GM12864 (cell line): Measurements from ENCODE around the gene RAB5A.
A peak's percentile ranks its signal among the peaks of the same experiment; 100 is the strongest.
"Not testable (repeated sequence)": the region's sequence is repeated elsewhere in the genome, so short reads cannot be mapped to it uniquely, and the experiment has no call there.

ENCODE experiments used
- DNase-seq: peaks from one replicate; pipeline ENCODE4 v3.0.0-alpha.2; 2011; ENCODE audit warnings: low read depth
- H3K4me3 ChIP-seq: 2 replicates; pipeline ENCODE4 v1.5.1; 2011; ENCODE audit warnings: mild to moderate bottlenecking, low read depth, low read length, control low read depth
- TF ChIP-seq, protein P1 (sequence below): IDR thresholded peaks from 2 replicates; pipeline ENCODE4 v1.5.1; 2011; ENCODE audit warnings: low read depth, mild to moderate bottlenecking, moderate library complexity, low read length, control low read depth, inconsistent platforms; ENCODE audit errors: missing control alignments

RAB5A gene, protein sequence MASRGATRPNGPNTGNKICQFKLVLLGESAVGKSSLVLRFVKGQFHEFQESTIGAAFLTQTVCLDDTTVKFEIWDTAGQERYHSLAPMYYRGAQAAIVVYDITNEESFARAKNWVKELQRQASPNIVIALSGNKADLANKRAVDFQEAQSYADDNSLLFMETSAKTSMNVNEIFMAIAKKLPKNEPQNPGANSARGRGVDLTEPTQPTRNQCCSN

DNA sequence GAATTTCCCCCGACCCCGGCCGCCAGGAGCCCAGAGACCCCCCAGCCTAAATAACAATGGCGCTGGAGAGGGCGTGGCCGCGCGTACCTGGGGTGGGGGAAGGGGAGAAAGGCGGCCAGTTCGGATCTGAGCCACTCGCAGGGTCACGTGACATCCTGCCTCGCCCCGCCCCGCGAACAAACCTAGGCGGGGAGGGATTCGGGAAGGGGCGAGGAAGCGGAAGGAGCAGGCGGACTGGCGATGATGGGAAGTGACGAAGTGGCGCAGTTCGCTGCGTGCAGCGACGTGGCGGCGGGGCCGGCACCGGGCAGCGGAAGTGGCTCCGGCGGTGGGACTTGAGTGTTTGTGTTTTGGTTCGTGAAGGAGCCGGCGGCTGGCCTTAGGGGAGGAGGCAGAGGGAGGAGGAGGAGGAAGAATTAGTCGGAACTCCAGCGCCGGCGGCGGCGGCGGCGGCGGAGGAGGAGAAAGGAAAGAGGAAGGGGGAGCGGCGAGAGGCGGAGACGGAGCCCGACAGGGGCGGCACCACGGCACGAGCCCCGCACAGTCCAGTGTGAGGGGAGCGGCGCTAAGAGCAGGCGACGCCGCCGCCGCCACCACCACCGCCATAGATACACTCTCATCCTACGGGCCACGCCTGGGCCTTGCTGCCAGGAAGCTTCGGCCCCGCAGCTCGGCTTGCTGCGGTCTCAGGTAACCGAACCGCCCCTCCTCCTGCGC lies at the start of gene RAB5A:
Gene RAB5A (plus strand): TSS at position 266 of the 717 bp plus-strand sequence. CDS start 3,802 bp downstream, outside the sequence.
- peak within 1 kb of the TSS; percentile 78 for H3K4me3 ChIP-seq
- peak; percentile 95 for DNase-seq
- TF ChIP-seq, protein P1, sequence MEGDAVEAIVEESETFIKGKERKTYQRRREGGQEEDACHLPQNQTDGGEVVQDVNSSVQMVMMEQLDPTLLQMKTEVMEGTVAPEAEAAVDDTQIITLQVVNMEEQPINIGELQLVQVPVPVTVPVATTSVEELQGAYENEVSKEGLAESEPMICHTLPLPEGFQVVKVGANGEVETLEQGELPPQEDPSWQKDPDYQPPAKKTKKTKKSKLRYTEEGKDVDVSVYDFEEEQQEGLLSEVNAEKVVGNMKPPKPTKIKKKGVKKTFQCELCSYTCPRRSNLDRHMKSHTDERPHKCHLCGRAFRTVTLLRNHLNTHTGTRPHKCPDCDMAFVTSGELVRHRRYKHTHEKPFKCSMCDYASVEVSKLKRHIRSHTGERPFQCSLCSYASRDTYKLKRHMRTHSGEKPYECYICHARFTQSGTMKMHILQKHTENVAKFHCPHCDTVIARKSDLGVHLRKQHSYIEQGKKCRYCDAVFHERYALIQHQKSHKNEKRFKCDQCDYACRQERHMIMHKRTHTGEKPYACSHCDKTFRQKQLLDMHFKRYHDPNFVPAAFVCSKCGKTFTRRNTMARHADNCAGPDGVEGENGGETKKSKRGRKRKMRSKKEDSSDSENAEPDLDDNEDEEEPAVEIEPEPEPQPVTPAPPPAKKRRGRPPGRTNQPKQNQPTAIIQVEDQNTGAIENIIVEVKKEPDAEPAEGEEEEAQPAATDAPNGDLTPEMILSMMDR, result no peak

DNA sequence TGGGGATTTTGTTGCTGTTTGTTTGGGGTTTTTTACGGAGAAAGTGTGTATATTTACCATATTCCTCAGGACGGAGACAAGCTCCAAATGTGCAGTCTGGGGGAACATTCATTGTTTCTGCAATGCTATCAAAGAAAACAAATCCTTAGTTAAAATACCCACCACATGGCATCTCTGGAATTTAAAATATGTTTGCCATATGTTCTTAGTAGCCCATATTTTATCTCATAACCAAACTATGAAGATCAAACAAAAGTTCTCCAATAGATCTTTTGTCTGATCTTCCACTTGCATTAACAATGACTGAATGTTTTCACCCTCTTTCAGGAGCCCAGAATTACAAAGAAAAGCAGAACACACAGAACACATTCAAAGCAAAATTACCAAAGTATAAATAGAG lies 48.2 kb upstream of the RAB5A start:
- no peak for DNase-seq
- TF ChIP-seq, protein P1, result no peak
- H3K4me3 ChIP-seq, result no peak overlapping the region

DNA sequence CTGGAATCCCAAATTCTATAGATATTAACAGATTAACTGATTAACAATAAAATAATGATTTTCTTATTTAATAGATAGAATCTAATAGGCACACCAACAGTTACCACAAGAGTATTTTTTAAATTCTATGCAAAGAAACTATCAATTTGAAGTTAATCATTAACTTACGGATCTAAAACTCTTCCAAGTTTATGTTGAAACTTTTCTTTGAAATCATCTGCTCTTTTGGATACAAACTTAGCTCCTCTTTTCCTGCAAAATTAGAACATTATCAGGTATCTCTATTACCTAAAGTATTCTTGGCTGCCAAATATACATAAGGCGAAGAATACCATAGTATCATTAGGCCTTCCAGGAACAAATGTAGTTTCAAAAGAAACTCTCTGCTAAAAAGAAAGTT lies 47.6 kb upstream of the RAB5A start:
- TF ChIP-seq, protein P1, result no peak
- no peak for DNase-seq
- no peak overlapping the region for H3K4me3 ChIP-seq

DNA sequence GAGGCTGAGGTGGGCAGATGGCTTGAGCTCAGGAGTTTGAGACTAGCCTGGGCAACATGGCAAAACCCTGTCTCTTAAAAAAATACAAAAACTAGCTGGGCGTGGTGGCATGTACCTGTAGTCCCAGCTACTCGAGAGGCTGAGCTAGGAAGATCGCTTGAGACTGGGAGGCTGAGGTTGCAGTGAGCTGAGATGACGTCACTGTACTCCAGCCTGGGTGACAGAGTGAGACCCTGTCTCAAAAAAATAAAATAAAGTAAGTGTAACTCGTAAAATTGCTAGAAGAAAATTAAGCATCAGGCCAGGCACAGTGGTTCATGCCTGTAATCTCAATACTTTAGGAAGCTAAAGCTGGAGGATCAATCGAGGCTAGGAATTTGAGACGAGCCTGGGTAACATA lies 47.1 kb upstream of the RAB5A start:
- DNase-seq, H3K4me3 ChIP-seq: not testable (repeated sequence)

DNA sequence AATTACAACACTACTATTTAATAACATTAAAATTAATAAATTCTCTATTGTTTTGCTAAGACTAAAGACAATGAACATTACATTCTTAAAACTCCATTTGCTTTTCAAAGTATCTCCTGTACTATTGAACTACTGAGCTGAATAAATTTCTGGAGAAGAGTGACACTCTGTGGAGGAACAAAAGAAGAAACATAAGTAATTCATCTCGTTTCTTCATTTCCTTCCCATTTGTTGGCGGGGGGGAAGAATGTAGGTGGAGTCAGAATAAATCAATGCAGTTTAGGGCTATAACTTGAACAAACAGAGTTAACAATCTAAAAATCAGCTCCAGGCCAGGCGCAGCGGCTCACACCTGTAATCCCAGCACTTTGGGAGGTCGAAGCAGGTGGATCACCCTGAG lies 45.6 kb upstream of the RAB5A start:
- H3K4me3 ChIP-seq, result no peak overlapping the region
- TF ChIP-seq, protein P1, result no peak
- DNase-seq, result no peak

DNA sequence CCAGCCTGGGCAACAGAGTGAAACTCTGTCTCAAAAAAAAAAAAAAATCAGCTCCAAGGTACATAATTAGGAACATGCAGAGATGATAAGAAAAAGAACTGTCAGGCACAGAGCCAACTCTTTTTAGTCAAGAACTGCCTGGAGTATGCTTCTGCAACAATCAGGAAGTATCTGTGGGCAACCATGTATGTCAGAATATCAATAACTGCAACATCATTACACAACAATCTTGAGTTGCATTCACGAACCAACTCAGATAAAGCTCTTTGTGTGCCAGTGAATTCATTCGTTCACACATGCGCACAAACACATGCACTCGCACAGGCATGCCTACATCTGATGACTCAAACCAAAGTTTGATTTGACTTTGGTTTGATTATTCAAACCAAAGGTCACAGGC lies 45.0 kb upstream of the RAB5A start:
- TF ChIP-seq, protein P1, result no peak
- no peak overlapping the region for H3K4me3 ChIP-seq
- no peak for DNase-seq

DNA sequence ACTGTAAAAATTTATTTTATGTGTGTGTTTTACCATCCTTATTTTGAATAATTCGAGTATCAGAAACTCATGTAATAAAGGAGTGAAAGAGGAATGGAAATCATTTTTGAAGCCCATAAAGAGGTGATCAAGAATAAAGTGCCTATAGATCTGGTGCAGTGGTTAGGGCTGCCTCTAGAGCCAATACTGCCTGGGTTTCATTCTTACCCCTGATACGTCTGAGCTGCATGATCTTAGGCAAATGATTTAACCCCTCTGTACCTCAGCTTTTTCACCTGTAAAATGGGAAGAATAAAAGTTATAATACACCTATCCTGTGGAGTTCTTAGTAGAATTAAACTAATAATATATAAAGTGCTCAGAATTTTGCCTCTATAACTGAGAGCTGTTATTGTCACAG lies 43.2 kb upstream of the RAB5A start:
- no peak overlapping the region for H3K4me3 ChIP-seq
- TF ChIP-seq, protein P1, result no peak
- DNase-seq, result no peak
